ENCODE measurements around the gene KLHL17. TPM values are rescaled to one million over a fixed set of nuclear protein-coding genes. Genes with fewer than 3 reads are reported as not detected.

The KLHL17 gene
- total and polyA plus RNA-seq, 4 donors = 0.98 to 5.4 (median 2.1) TPM

GRCh38 chr1:964691-965525 lies 4.5 kb downstream of the KLHL17 start:
- no peak for TF ChIP-seq FOXA1 (IDR thresholded peaks at IDR 0.05)
- no peak for TF ChIP-seq RXRA (IDR thresholded peaks at IDR 0.05)
- no peak for TF ChIP-seq SP1 (IDR thresholded peaks at IDR 0.05)
- TF ChIP-seq, protein P1, sequence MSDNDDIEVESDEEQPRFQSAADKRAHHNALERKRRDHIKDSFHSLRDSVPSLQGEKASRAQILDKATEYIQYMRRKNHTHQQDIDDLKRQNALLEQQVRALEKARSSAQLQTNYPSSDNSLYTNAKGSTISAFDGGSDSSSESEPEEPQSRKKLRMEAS (IDR thresholded peaks at IDR 0.05) = no peak
- no peak for TF ChIP-seq ZBTB33 (IDR thresholded peaks at IDR 0.05)
- no peak for TF ChIP-seq TAF1 (conservative IDR thresholded peaks at IDR 0.05)
- TF ChIP-seq HNF4A (conservative IDR thresholded peaks at IDR 0.05) = no peak
- no peak for TF ChIP-seq REST (IDR thresholded peaks at IDR 0.05)
- Histone ChIP-seq H3K9ac (ENCODE audit: low read depth in 1 of 2, low read length in 2 of 2) (no peak overlapping the region), H3K9me3 (ENCODE audit: control insufficient read depth in 4 of 4, low read length in 3 of 4) (no peaks in the 10 kb centered on the region), H3K36me3 (ENCODE audit: control insufficient read depth in 4 of 4, insufficient read depth in 3 of 4, low read depth in 1 of 4, low read length in 3 of 4) (peaks cover 0 to 6% (median 0%) of the 10 kb centered on the region in 4 donors), H3K4me3 (ENCODE audit: low read depth in 1 of 3, low read length in 3 of 3) (no peak overlapping the region), H3K27me3 (ENCODE audit: control insufficient read depth in 4 of 4, insufficient read depth in 4 of 4, low read length in 3 of 4) (peaks cover 0 to 3% (median 0%) of the 10 kb centered on the region in 4 donors), H3K4me1 (ENCODE audit: control insufficient read depth in 4 of 4, insufficient read depth in 4 of 4, low read length in 3 of 4) (peaks cover 3 to 22% (median 15%) of the 10 kb centered on the region in 4 donors), H3K27ac (ENCODE audit: low read depth in 1 of 2, low read length in 2 of 2) (no peak overlapping the region)
- 96% methylated on average over 43 of the region's 51 CpGs for WGBS
- no peak for DNase-seq (ENCODE audit: low spot score)

DNA sequence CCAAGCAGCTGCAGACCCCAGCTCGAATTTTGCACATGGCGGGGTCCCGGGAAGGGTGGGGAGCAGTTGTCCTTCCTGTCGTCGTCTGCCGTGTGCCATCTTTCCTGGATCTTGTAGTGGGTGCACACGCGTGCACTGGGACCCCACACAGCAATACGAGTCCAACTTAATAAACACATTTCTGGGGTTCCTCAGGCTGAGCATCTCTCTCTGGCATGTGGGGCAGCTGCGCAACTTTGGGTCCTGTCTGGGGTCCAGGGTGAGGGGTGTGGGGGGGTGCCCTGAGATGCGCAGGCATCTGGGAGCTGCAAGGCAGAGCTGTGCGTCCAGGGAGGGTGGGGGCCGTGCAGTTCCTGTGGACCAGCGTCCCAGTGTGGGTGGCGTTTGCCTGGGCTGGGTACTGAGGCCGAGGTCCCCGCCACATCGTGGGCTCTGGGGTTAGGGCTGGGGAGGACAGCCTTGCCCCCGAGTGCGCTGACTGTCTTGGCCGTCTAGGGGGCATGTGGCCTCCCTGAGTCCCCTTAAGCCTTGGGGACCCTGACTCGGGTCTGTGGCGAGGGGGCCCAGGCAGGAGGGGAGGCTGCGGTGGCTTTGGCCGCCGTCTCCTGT lies 5.2 kb downstream of the KLHL17 start:
- H3K27me3 ChIP-seq (ENCODE audit: control insufficient read depth in 4 of 4, insufficient read depth in 4 of 4, low read length in 3 of 4) = peaks cover 0 to 5% (median 1%) of the 10 kb centered on the region in 4 donors
- peaks cover 3 to 22% (median 15%) of the 10 kb centered on the region in 4 donors for H3K4me1 ChIP-seq (ENCODE audit: control insufficient read depth in 4 of 4, insufficient read depth in 4 of 4, low read length in 3 of 4)
- WGBS = 88% methylated on average over 26 of the region's 26 CpGs
- H3K4me3 ChIP-seq (ENCODE audit: low read depth in 1 of 3, low read length in 3 of 3) = no peak overlapping the region
- peaks cover 0 to 6% (median 0%) of the 10 kb centered on the region in 4 donors for H3K36me3 ChIP-seq (ENCODE audit: control insufficient read depth in 4 of 4, insufficient read depth in 3 of 4, low read depth in 1 of 4, low read length in 3 of 4)
- no peak overlapping the region for H3K27ac ChIP-seq (ENCODE audit: low read depth in 1 of 2, low read length in 2 of 2)
- TF ChIP-seq RAD21 (IDR thresholded peaks at IDR 0.05) = no peak
- TF ChIP-seq TAF1 (conservative IDR thresholded peaks at IDR 0.05) = no peak
- no peak for TF ChIP-seq YY1 (IDR thresholded peaks at IDR 0.05)
- TF ChIP-seq JUND (IDR thresholded peaks at IDR 0.05) = no peak
- TF ChIP-seq EGR1 (IDR thresholded peaks at IDR 0.05; ENCODE audit: low read depth in 2 of 2) = no peak
- TF ChIP-seq RXRA (IDR thresholded peaks at IDR 0.05) = no peak
- no peak for TF ChIP-seq NR2F2 (IDR thresholded peaks at IDR 0.05)
- TF ChIP-seq GABPA (IDR thresholded peaks at IDR 0.05 in 1 of 2, conservative IDR thresholded peaks at IDR 0.05 in 1 of 2) = no peak
- no peaks in the 10 kb centered on the region for H3K9me3 ChIP-seq (ENCODE audit: control insufficient read depth in 4 of 4, low read length in 3 of 4)
- H3K9ac ChIP-seq (ENCODE audit: low read depth in 1 of 2, low read length in 2 of 2) = no peak overlapping the region
- no peak for DNase-seq (ENCODE audit: low spot score)
